ENCODE results near the gene CCNG2. TPM values are rescaled to one million over a fixed set of nuclear protein-coding genes. Genes with fewer than 3 reads are reported as not detected.

The CCNG2 gene
- total and polyA plus RNA-seq, 2 of the 4 experiments (the other 2 are of a cell fraction) = 11.3 to 14.9 TPM

GRCh38 chr4:77188498-77189220 is 31.7 kb downstream of the CCNG2 start:
- H2BK5ac ChIP-seq (ENCODE audit: low read depth, low read length, poor library complexity, severe bottlenecking) = no peak overlapping the region

More at GRCh38 chr4:77188498-77189220, 31.7 kb downstream of the CCNG2 start:
- no peak for TF ChIP-seq RCOR1 (IDR thresholded peaks at IDR 0.05; ENCODE audit: insufficient replicate concordance, low read length)
- TF ChIP-seq FOS (IDR thresholded peaks at IDR 0.05; ENCODE audit: low read depth, low read length) = no peak
- no peak for TF ChIP-seq MAZ (IDR thresholded peaks at IDR 0.05; ENCODE audit: borderline replicate concordance, low read depth, low read length)
- TF ChIP-seq MXI1 (IDR thresholded peaks at IDR 0.05; ENCODE audit: borderline replicate concordance, low read depth, low read length) = no peak
- no peak for TF ChIP-seq MAFK (IDR thresholded peaks at IDR 0.05; ENCODE audit: low read depth, low read length)
- TF ChIP-seq SMC3 (IDR thresholded peaks at IDR 0.05; ENCODE audit: low read depth, low read length) = no peak
- no peak for TF ChIP-seq BHLHE40 (IDR thresholded peaks at IDR 0.05; ENCODE audit: low read depth, low read length)
- Histone ChIP-seq H3K4me1 (ENCODE audit: control insufficient read depth, insufficient read depth, low read length) (no peaks in the 10 kb centered on the region), H2BK20ac (ENCODE audit: low read depth, low read length) (no peak overlapping the region), H3K14ac (replicated peaks; ENCODE audit: low read depth, low read length) (no peak overlapping the region), H3K36me3 (ENCODE audit: control insufficient read depth, insufficient read depth, low read length) (no peaks in the 10 kb centered on the region), H2BK120ac (ENCODE audit: low read depth, low read length) (no peak overlapping the region), H3K27me3 (ENCODE audit: control insufficient read depth, insufficient read depth, low read length) (peaks cover 41% of the 10 kb centered on the region), H4K91ac (ENCODE audit: insufficient read depth, low read depth, low read length) (no peak overlapping the region), H2AK9ac (replicated peaks; ENCODE audit: low read depth, low read length, poor library complexity) (no peak overlapping the region), H3K4me3 (ENCODE audit: insufficient read depth, low read depth, low read length) (no peak overlapping the region), H3K23ac (ENCODE audit: low read depth, low read length) (no peak overlapping the region), H3K79me1 (ENCODE audit: low read depth in 1 of 2, low read length in 2 of 2) (no peaks in the 10 kb centered on the region), H3K27ac (ENCODE audit: insufficient read depth, low read length) (no peak overlapping the region), H3K9me1 (ENCODE audit: insufficient read depth, low read length) (no peaks in the 10 kb centered on the region), H2AK5ac (ENCODE audit: low read depth, low read length) (no peak overlapping the region), H3K4me2 (ENCODE audit: low read depth, low read length) (no peak overlapping the region), H3K4ac (ENCODE audit: low read depth, low read length) (no peak overlapping the region), H4K5ac (ENCODE audit: low read depth, low read length) (no peak overlapping the region), H2AFZ (replicated peaks; ENCODE audit: low read length, poor library complexity) (no peak overlapping the region), H3K9ac (ENCODE audit: low read depth, low read length) (no peak overlapping the region), H4K8ac (ENCODE audit: low read depth in 2 of 2, low read length in 2 of 2) (no peak overlapping the region), H3K18ac (ENCODE audit: low read depth, low read length) (no peak overlapping the region), H2BK15ac (ENCODE audit: low read depth, low read length) (no peak overlapping the region), H4K20me1 (ENCODE audit: insufficient read depth, low read length) (no peaks in the 10 kb centered on the region), H3K56ac (ENCODE audit: extremely low read depth, insufficient read depth, low read length) (no peak overlapping the region), H3K9me3 (ENCODE audit: control insufficient read depth, insufficient read depth, low read length) (peaks cover 2% of the 10 kb centered on the region; the same call in 1 of the 2 replicates)
- POLR2A ChIA-PET (ENCODE audit: unreplicated experiment) = interaction anchor here (0.6 kb wide), 1 partner anchor 158 kb away, joined by 3 read pairs; no protein-coding TSS in a partner anchor
- no peak for ATAC-seq (ENCODE audit: low read depth)
- intact Hi-C loops (cut with micrococcal nuclease) = no loop called here
- DNase-seq = no peak
- in situ Hi-C loops (cut with MboI; ENCODE audit: low sequenced_read_pairs) = no loop called here
- CTCF ChIA-PET = interaction anchor here (0.7 kb wide), 1 partner anchor 10 kb away, joined by 3 read pairs; no protein-coding TSS in a partner anchor
- dilution Hi-C loops (cut with HindIII; ENCODE audit: low sequenced_read_pairs, unreplicated experiment) = no loop called here
- WGBS, 2 experiments (ENCODE audit: extremely low coverage in 2 of 2, insufficient read length in 1 of 2) = 81% methylated on average over 4 of the region's 9 CpGs; no CpG with 5 or more reads in 1 of the 2 experiments
- no TSS peak for BruUV-seq (replicated peaks)

Data from IMR-90 (cell line).